H1 (cell line): ENCODE results near the gene PLCB3. TPM values are rescaled to one million over a fixed set of nuclear protein-coding genes. Genes with fewer than 3 reads are reported as not detected.

Source experiments
- CTCF ChIA-PET: fragments of 300-600 bp; sonication (Branson Sonifier 250); formaldehyde crosslinking; loops from one replicate; lab custom pipeline; 2021; ENCODE audit not compliant: partially characterized antibody; lab: Charles Lee
- POLR2A ChIA-PET: fragments of 300-600 bp; sonication (Branson Sonifier 250); formaldehyde crosslinking; loops from one replicate; lab custom pipeline; 2021; ENCODE audit warnings: inconsistent platforms; ENCODE audit not compliant: partially characterized antibody; lab: Charles Lee
- DNase-seq, 2 experiments: peaks; one replicate each; pipeline versions ENCODE4 v3.0.0 to v3.0.0-alpha.2; 2010 to 2022; ENCODE audit warnings: low spot score in 2 of 2, low read depth in 1 of 2, mixed read lengths in 1 of 2
- FAIRE-seq: peaks from 2 replicates; lab custom pipeline; 2011; peaks lifted over from hg19 to GRCh38; lab: Jason Lieb, UNC
- H2AFZ ChIP-seq: 2 replicates; pipeline ENCODE4 v1.8.1; 2012; ENCODE audit warnings: low read length, inconsistent platforms
- H2AK5ac ChIP-seq: 2 replicates; pipeline ENCODE4 v1.6.1; 2013; ENCODE audit warnings: low read depth, low read length
- H2BK120ac ChIP-seq: replicated peaks from 2 replicates; pipeline ENCODE3; 2013; ENCODE audit warnings: low read depth, low read length, inconsistent platforms
- H2BK12ac ChIP-seq: 2 replicates; pipeline ENCODE4 v1.6.1; 2013; ENCODE audit warnings: low read depth, low read length
- H2BK15ac ChIP-seq: 2 replicates; pipeline ENCODE4 v1.6.1; 2013; ENCODE audit warnings: low read length
- H2BK20ac ChIP-seq: 2 replicates; pipeline ENCODE4 v1.6.1; 2013; ENCODE audit warnings: low read length
- H2BK5ac ChIP-seq: 2 replicates; pipeline ENCODE4 v1.6.1; 2013; ENCODE audit warnings: low read depth, low read length
- H3K14ac ChIP-seq: 2 replicates; pipeline ENCODE4 v1.6.1; 2013; ENCODE audit warnings: inconsistent platforms; ENCODE audit not compliant: insufficient read length
- H3K18ac ChIP-seq: 2 replicates; pipeline ENCODE4 v1.6.1; 2013; ENCODE audit warnings: low read length; ENCODE audit errors: extremely low read depth
- H3K23ac ChIP-seq: 2 replicates; pipeline ENCODE4 v1.6.1; 2013; ENCODE audit warnings: inconsistent platforms; ENCODE audit not compliant: insufficient read length
- H3K23me2 ChIP-seq: 2 replicates; pipeline ENCODE4 v1.6.1; 2013; ENCODE audit warnings: low read depth, low read length
- H3K27ac ChIP-seq: 2 replicates; pipeline ENCODE4 v1.6.1; 2011; ENCODE audit warnings: low read depth, low read length, inconsistent platforms
- H3K27me3 ChIP-seq, 4 experiments: replicated peaks in 1 of 4; 1 replicate in 1 of 4; 2 replicates in 3 of 4; pipeline versions ENCODE4 v1.6.1 to v1.8.1; 2011 to 2013; ENCODE audit warnings: low read length in 3 of 4, mild to moderate bottlenecking in 3 of 4, inconsistent platforms in 2 of 4, mixed read lengths in 2 of 4, moderate library complexity in 1 of 4; ENCODE audit not compliant: control insufficient read depth in 3 of 4, insufficient read depth in 3 of 4; ENCODE audit errors: extremely low read depth in 1 of 4
- H3K36me3 ChIP-seq, 4 experiments: 2 replicates each; pipeline versions ENCODE4 v1.6.1 to v1.8.1; 2011 to 2013; ENCODE audit warnings: mild to moderate bottlenecking in 4 of 4, low read length in 3 of 4, moderate library complexity in 2 of 4, control low read depth in 1 of 4, inconsistent platforms in 1 of 4; ENCODE audit not compliant: insufficient read depth in 4 of 4, control insufficient read depth in 2 of 4
- H3K4ac ChIP-seq: replicated peaks from 2 replicates; pipeline ENCODE3; 2013; ENCODE audit warnings: low read length, low read depth, mixed read lengths, inconsistent platforms; ENCODE audit not compliant: insufficient read length
- H3K4me1 ChIP-seq, 4 experiments: replicated peaks in 1 of 4; 1 replicate in 1 of 4; 2 replicates in 3 of 4; pipeline versions ENCODE4 v1.6.1 to v1.8.1; 2011 to 2013; ENCODE audit warnings: low read length in 3 of 4, inconsistent platforms in 2 of 4, mixed read lengths in 1 of 4; ENCODE audit not compliant: insufficient read depth in 4 of 4, control insufficient read depth in 3 of 4
- H3K4me2 ChIP-seq, 2 experiments: 2 replicates each; pipeline versions ENCODE4 v1.6.1 to v1.8.1; 2011 to 2013; ENCODE audit warnings: low read depth in 2 of 2, low read length in 2 of 2, control low read depth in 1 of 2, inconsistent platforms in 1 of 2, mild to moderate bottlenecking in 1 of 2; ENCODE audit not compliant: insufficient read depth in 1 of 2
- H3K4me3 ChIP-seq, 4 experiments: fragments of 200-600, 300-600 bp in 1 of 4; sonication (generic), shearing (Covaris generic), sonication (Bioruptor Twin) in 1 of 4; 2 replicates each; pipeline versions ENCODE4 v1.5.1 to v1.8.1; 2011 to 2016; ENCODE audit warnings: low read length in 4 of 4, low read depth in 3 of 4, control low read depth in 2 of 4, inconsistent platforms in 2 of 4, mild to moderate bottlenecking in 2 of 4, mixed read lengths in 1 of 4, moderate library complexity in 1 of 4; ENCODE audit not compliant: insufficient read depth in 2 of 4; ENCODE audit errors: extremely low read depth in 1 of 4
- H3K56ac ChIP-seq: replicated peaks from 2 replicates; pipeline ENCODE3; 2013; ENCODE audit warnings: low read depth, mild to moderate bottlenecking, mixed read lengths, low read length, inconsistent platforms; ENCODE audit not compliant: insufficient read length
- H3K79me1 ChIP-seq: 2 replicates; pipeline ENCODE4 v1.6.1; 2013; ENCODE audit warnings: low read depth, low read length, control low read depth
- H3K79me2 ChIP-seq, 2 experiments: 2 replicates each; pipeline versions ENCODE4 v1.6.1 to v1.8.1; 2012 to 2013; ENCODE audit warnings: low read length in 2 of 2, mild to moderate bottlenecking in 2 of 2, inconsistent platforms in 1 of 2; ENCODE audit not compliant: insufficient read depth in 2 of 2, control insufficient read depth in 1 of 2
- H3K9ac ChIP-seq, 4 experiments: replicated peaks in 1 of 4; 1 replicate in 1 of 4; 2 replicates in 3 of 4; pipeline versions ENCODE4 v1.6.1 to v1.8.1; 2011 to 2013; ENCODE audit warnings: low read depth in 3 of 4, low read length in 3 of 4, control low read depth in 2 of 4, mild to moderate bottlenecking in 2 of 4, moderate library complexity in 2 of 4, inconsistent platforms in 1 of 4; ENCODE audit errors: extremely low read depth in 1 of 4
- H3K9me3 ChIP-seq, 2 experiments: 2 replicates each; pipeline versions ENCODE4 v1.6.1 to v1.8.1; 2012 to 2013; ENCODE audit warnings: mild to moderate bottlenecking in 2 of 2, moderate library complexity in 2 of 2, control low read depth in 1 of 2, inconsistent platforms in 1 of 2, low read depth in 1 of 2, low read length in 1 of 2, mixed read lengths in 1 of 2; ENCODE audit not compliant: insufficient read depth in 2 of 2
- H4K20me1 ChIP-seq, 2 experiments: replicated peaks in 1 of 2; 2 replicates each; pipeline versions ENCODE3 to v1.8.1; 2011 to 2013; ENCODE audit warnings: inconsistent platforms in 2 of 2, low read length in 2 of 2, mild to moderate bottlenecking in 1 of 2; ENCODE audit not compliant: insufficient read depth in 2 of 2, control insufficient read depth in 1 of 2
- H4K5ac ChIP-seq: 2 replicates; pipeline ENCODE4 v1.6.1; 2013; ENCODE audit warnings: low read length, low read depth, mixed read lengths, inconsistent platforms; ENCODE audit not compliant: insufficient read length
- H4K8ac ChIP-seq: 2 replicates; pipeline ENCODE4 v1.8.0; 2013; ENCODE audit warnings: mild to moderate bottlenecking, moderate library complexity, low read length, inconsistent platforms; ENCODE audit not compliant: insufficient read depth; ENCODE audit errors: extremely low read depth
- H4K91ac ChIP-seq: replicated peaks from 2 replicates; pipeline ENCODE3; 2013; ENCODE audit warnings: low read length, mixed read lengths, inconsistent platforms; ENCODE audit not compliant: insufficient read length
- NANOG ChIP-seq: IDR thresholded peaks from 2 replicates; pipeline ENCODE4 v1.6.1; 2011; ENCODE audit warnings: low read length, low read depth, mild to moderate bottlenecking, inconsistent platforms; ENCODE audit not compliant: insufficient read depth, poor library complexity, severe bottlenecking
- WGBS, 2 experiments: shearing (Covaris generic) in 1 of 2; methylation state at CpG; one replicate each; pipeline versions ENCODE4 v1.1.6 to v1.1.7; 2013 to 2015; ENCODE audit warnings: low lambda C conversion rate in 2 of 2, mixed read lengths in 2 of 2, inconsistent platforms in 1 of 2, low coverage in 1 of 2, missing lambda C conversion rate in 1 of 2; ENCODE audit not compliant: insufficient replicate concordance in 2 of 2, insufficient coverage in 1 of 2, insufficient read length in 1 of 2; ENCODE audit errors: extremely low coverage in 1 of 2, missing lambda C conversion rate in 1 of 2; 5-methylcytosine and 5-hydroxymethylcytosine counted together
- polyA plus RNA-seq, 7 experiments: library from polyadenylated mRNA; depleted of rRNA in 3 of 7; stranded (reverse) in 5 of 7; unstranded in 2 of 7; fragments of >200 nt in 5 of 7; fragments of 200-250 nt in 2 of 7; gene quantifications; 1 replicate in 5 of 7; 2 replicates in 1 of 7; 4 replicates in 1 of 7; pipeline versions ENCODE4 v1.2.1 to v1.2.3, GENCODE V29; 2011 to 2013; ENCODE audit warnings: missing spikeins in 2 of 7, mixed read lengths in 2 of 7
- total RNA-seq: library from RNA; stranded (reverse); fragmentation: NEBNext Ultra II Directional; extraction: Animal tissue kit (Norgen Biotek cat#: 25700); gene quantifications from 2 replicates; pipeline ENCODE4 v1.2.1, GENCODE V29; 2021

Gene PLCB3
- total and polyA plus RNA-seq, 2 of the 8 experiments (the other 6 are each of a cell fraction or from before 2014, with no cell fraction given), result 47.2 to 104 TPM

- TF ChIP-seq NANOG, result no peak
- Histone ChIP-seq H3K9ac (no peak overlapping the region), H4K8ac (no peak overlapping the region), H3K27ac (no peak overlapping the region), H2BK120ac (no peak overlapping the region), H3K4me1 (peaks cover 0 to 8% (median 4%) of the 10 kb centered on the region in 4 experiments; a peak in 4 of 7 replicates), H3K9me3 (no peaks in the 10 kb centered on the region), H3K36me3 (no peaks in the 10 kb centered on the region; a peak in 1 of 8 replicates), H4K5ac (no peak overlapping the region), H3K79me1 (no peaks in the 10 kb centered on the region; the same call in 1 of the 2 replicates), H2BK15ac (no peak overlapping the region), H2AK5ac (no peak overlapping the region), H2BK20ac (no peak overlapping the region), H3K56ac (no peak overlapping the region), H3K4me2 (no peak overlapping the region), H2AFZ (no peak overlapping the region), H3K27me3 (peaks cover 0 to 7% (median 0%) of the 10 kb centered on the region in 4 experiments; a peak in 1 of 7 replicates), H3K23ac (no peak overlapping the region), H4K91ac (no peak overlapping the region), H3K4me3 (no peak overlapping the region), H3K23me2 (peaks cover 10% of the 10 kb centered on the region; the same call in 1 of the 2 replicates), H4K20me1 (no peaks in the 10 kb centered on the region), H2BK12ac (no peak overlapping the region; the same call in 1 of the 2 replicates), H3K79me2 (no peaks in the 10 kb centered on the region), H3K4ac (no peak overlapping the region), H3K18ac (no peak overlapping the region), H3K14ac (no peak overlapping the region), H2BK5ac (no peak overlapping the region)
- no peak for DNase-seq
- CTCF ChIA-PET, result interaction anchor here (0.7 to 11.4 kb wide), 6 partner anchors 12 to 61 kb away, joined by 3 to 134 read pairs (median 4); partner anchors contain the start of genes CATSPERZ and ESRRA
- FAIRE-seq, result no peak
- POLR2A ChIA-PET, result interaction anchor here (1.5 to 9.5 kb wide), 4 partner anchors 12 to 37 kb away, joined by 3 to 79 read pairs (median 28); partner anchors contain the start of genes ESRRA and PPP1R14B
- 90% methylated on average over 21 of the region's 22 CpGs; no CpG with 5 or more reads in 1 of the 2 experiments for WGBS, 2 experiments
These were observed 30.8 kb downstream of the PLCB3 start for GRCh38 chr11:64281957-64282770.
